ENCODE data around the gene FIG4. TPM values are rescaled to one million over a fixed set of nuclear protein-coding genes. Genes with fewer than 3 reads are reported as not detected.

The FIG4 gene
- total and polyA plus RNA-seq, 2 donors (not counting 1 experiment from before 2014, with no cell fraction given), result 21.1 to 38.3 TPM

- no peaks in the 10 kb centered on the region for H3K4me1 ChIP-seq (ENCODE audit: control insufficient read depth, extremely low read depth, insufficient read depth, low read length)
- no peak overlapping the region for H3K9ac ChIP-seq (ENCODE audit: insufficient read depth, low read length)
- no peak overlapping the region for H3K4me2 ChIP-seq (ENCODE audit: extremely low read depth, insufficient read depth, low read length)
- no peak overlapping the region for H3K4me3 ChIP-seq (replicated peaks in 1 of 4; ENCODE audit: control extremely low read depth in 1 of 4, insufficient read depth in 1 of 4, low read depth in 3 of 4, low read length in 4 of 4)
- no peaks in the 10 kb centered on the region for H3K9me3 ChIP-seq (ENCODE audit: control insufficient read depth, insufficient read depth, low read depth, low read length)
- H2AFZ ChIP-seq (ENCODE audit: low read length), result no peak overlapping the region
- no peaks in the 10 kb centered on the region for H3K36me3 ChIP-seq (ENCODE audit: control insufficient read depth, insufficient read depth, low read length)
- no peak for DNase-seq (ENCODE audit: low read depth in 2 of 2)
- H4K20me1 ChIP-seq (ENCODE audit: control insufficient read depth, extremely low read depth, insufficient read depth, low read length), result no peaks in the 10 kb centered on the region
- no peak overlapping the region for H3K27ac ChIP-seq (ENCODE audit: insufficient read depth, low read length)
- no peaks in the 10 kb centered on the region for H3K27me3 ChIP-seq (ENCODE audit: control insufficient read depth, insufficient read depth, low read length)
- no peaks in the 10 kb centered on the region for H3K79me2 ChIP-seq (ENCODE audit: control insufficient read depth, insufficient read depth, low read length)
- TF ChIP-seq, protein P1, sequence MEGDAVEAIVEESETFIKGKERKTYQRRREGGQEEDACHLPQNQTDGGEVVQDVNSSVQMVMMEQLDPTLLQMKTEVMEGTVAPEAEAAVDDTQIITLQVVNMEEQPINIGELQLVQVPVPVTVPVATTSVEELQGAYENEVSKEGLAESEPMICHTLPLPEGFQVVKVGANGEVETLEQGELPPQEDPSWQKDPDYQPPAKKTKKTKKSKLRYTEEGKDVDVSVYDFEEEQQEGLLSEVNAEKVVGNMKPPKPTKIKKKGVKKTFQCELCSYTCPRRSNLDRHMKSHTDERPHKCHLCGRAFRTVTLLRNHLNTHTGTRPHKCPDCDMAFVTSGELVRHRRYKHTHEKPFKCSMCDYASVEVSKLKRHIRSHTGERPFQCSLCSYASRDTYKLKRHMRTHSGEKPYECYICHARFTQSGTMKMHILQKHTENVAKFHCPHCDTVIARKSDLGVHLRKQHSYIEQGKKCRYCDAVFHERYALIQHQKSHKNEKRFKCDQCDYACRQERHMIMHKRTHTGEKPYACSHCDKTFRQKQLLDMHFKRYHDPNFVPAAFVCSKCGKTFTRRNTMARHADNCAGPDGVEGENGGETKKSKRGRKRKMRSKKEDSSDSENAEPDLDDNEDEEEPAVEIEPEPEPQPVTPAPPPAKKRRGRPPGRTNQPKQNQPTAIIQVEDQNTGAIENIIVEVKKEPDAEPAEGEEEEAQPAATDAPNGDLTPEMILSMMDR (conservative IDR thresholded peaks at IDR 0.05 in 1 of 2, IDR thresholded peaks at IDR 0.05 in 1 of 2; ENCODE audit: low read depth in 1 of 2, low read length in 2 of 2), result no peak
- no peak for TF ChIP-seq EZH2 (IDR thresholded peaks at IDR 0.05; ENCODE audit: low read length, missing control alignments)
Measured at GRCh38 chr6:109693111-109693510, 2.0 kb downstream of the FIG4 start.

- H3K4me3 ChIP-seq (replicated peaks in 1 of 4; ENCODE audit: control extremely low read depth in 1 of 4, insufficient read depth in 1 of 4, low read depth in 3 of 4, low read length in 4 of 4), result no peak overlapping the region
- no peaks in the 10 kb centered on the region for H3K9me3 ChIP-seq (ENCODE audit: control insufficient read depth, insufficient read depth, low read depth, low read length)
- TF ChIP-seq, protein P1 (conservative IDR thresholded peaks at IDR 0.05 in 1 of 2, IDR thresholded peaks at IDR 0.05 in 1 of 2; ENCODE audit: low read depth in 1 of 2, low read length in 2 of 2), result no peak
- no peak for TF ChIP-seq EZH2 (IDR thresholded peaks at IDR 0.05; ENCODE audit: low read length, missing control alignments)
- H3K27me3 ChIP-seq (ENCODE audit: control insufficient read depth, insufficient read depth, low read length), result no peaks in the 10 kb centered on the region
- no peaks in the 10 kb centered on the region for H4K20me1 ChIP-seq (ENCODE audit: control insufficient read depth, extremely low read depth, insufficient read depth, low read length)
- H3K4me2 ChIP-seq (ENCODE audit: extremely low read depth, insufficient read depth, low read length), result no peak overlapping the region
- H3K79me2 ChIP-seq (ENCODE audit: control insufficient read depth, insufficient read depth, low read length), result no peaks in the 10 kb centered on the region
- H3K4me1 ChIP-seq (ENCODE audit: control insufficient read depth, extremely low read depth, insufficient read depth, low read length), result no peaks in the 10 kb centered on the region
- H3K36me3 ChIP-seq (ENCODE audit: control insufficient read depth, insufficient read depth, low read length), result no peaks in the 10 kb centered on the region
- H3K27ac ChIP-seq (ENCODE audit: insufficient read depth, low read length), result no peak overlapping the region
- peak in 1 of 2 donors; percentile 15 for DNase-seq (ENCODE audit: low read depth in 2 of 2)
- no peak overlapping the region for H3K9ac ChIP-seq (ENCODE audit: insufficient read depth, low read length)
- no peak overlapping the region for H2AFZ ChIP-seq (ENCODE audit: low read length)
Measured at GRCh38 chr6:109695468-109695867, 4.4 kb downstream of the FIG4 start.

- Histone ChIP-seq H3K9me3 (ENCODE audit: control insufficient read depth, insufficient read depth, low read depth, low read length) (no peaks in the 10 kb centered on the region), H3K4me3 (replicated peaks in 1 of 4; ENCODE audit: control extremely low read depth in 1 of 4, insufficient read depth in 1 of 4, low read depth in 3 of 4, low read length in 4 of 4) (no peak overlapping the region), H3K79me2 (ENCODE audit: control insufficient read depth, insufficient read depth, low read length) (no peaks in the 10 kb centered on the region), H3K9ac (ENCODE audit: insufficient read depth, low read length) (no peak overlapping the region), H3K27ac (ENCODE audit: insufficient read depth, low read length) (no peak overlapping the region), H3K36me3 (ENCODE audit: control insufficient read depth, insufficient read depth, low read length) (no peaks in the 10 kb centered on the region), H2AFZ (ENCODE audit: low read length) (no peak overlapping the region), H3K27me3 (ENCODE audit: control insufficient read depth, insufficient read depth, low read length) (no peaks in the 10 kb centered on the region), H4K20me1 (ENCODE audit: control insufficient read depth, extremely low read depth, insufficient read depth, low read length) (no peaks in the 10 kb centered on the region), H3K4me2 (ENCODE audit: extremely low read depth, insufficient read depth, low read length) (no peak overlapping the region), H3K4me1 (ENCODE audit: control insufficient read depth, extremely low read depth, insufficient read depth, low read length) (no peaks in the 10 kb centered on the region)
- TF ChIP-seq, protein P1 (conservative IDR thresholded peaks at IDR 0.05 in 1 of 2, IDR thresholded peaks at IDR 0.05 in 1 of 2; ENCODE audit: low read depth in 1 of 2, low read length in 2 of 2), result no peak
- TF ChIP-seq EZH2 (IDR thresholded peaks at IDR 0.05; ENCODE audit: low read length, missing control alignments), result no peak
- DNase-seq (ENCODE audit: low read depth in 2 of 2), result no peak
Measured at GRCh38 chr6:109696355-109696754, 5.3 kb downstream of the FIG4 start.
